Measurements from ENCODE around the gene ASB14. TPM values are rescaled to one million over a fixed set of nuclear protein-coding genes. Genes with fewer than 3 reads are reported as not detected.
"Not testable (repeated sequence)": the region's sequence is repeated elsewhere in the genome, so short reads cannot be mapped to it uniquely, and the experiment has no call there.

Gene ASB14
- total RNA-seq = not detected
- long read RNA-seq, partial matches to known transcripts = 0 of 2 reads
- long read RNA-seq, other reads (novel, unspliced or antisense) = 2 of 2 reads

DNA sequence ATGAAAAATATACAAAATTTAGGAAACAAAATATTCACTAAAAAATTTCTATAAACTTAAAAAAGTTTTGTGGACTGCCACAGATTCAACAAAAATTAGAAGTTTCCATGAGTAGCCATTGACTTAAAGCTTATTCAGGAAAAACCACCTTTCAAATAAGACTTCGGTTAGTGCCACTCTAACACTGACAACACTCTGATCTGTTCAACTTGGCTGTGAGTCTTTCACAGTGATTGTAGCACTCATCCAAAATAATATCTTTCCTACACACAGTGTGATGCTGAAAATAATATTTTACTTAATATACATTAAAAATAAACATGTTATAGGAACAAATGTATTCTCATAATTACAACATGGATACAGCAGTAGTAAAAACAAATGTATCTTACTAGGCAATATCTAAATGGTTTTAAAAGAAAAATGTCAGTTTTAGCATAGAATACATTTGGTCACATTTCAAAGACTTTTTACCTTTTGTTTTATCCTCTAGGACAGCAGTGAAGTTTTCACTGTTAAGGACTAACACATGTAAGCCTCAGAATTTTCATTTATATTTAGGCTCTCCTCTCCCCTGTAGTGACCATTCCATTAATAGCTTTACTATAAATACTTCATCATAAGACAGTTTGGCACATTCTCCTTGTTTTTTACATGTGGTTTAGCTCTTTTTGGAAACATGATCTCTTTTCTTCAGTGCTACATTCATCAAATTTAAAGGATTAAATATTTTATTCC, at the start of gene ASB14:
Gene ASB14 (minus strand): TSS at position 527 of the 738 bp plus-strand sequence. CDS start 652 bp downstream, outside the sequence.
- no peak for TF ChIP-seq CTCF (IDR thresholded peaks at IDR 0.05)
- no peak within 1 kb of the TSS for H3K27ac ChIP-seq
- intact Hi-C loops (cut with DNase I) = no loop called here
- ATAC-seq (no peak), DNase-seq (no peak)
- H3K9me3 ChIP-seq = no peaks in the 10 kb centered on the region
- H3K27me3 ChIP-seq = peaks cover 4% of the 10 kb centered on the region
- H3K4me1 ChIP-seq = no peaks in the 10 kb centered on the region
- H3K4me3 ChIP-seq = no peak within 1 kb of the TSS
- no peaks in the 10 kb centered on the region for H3K36me3 ChIP-seq

DNA sequence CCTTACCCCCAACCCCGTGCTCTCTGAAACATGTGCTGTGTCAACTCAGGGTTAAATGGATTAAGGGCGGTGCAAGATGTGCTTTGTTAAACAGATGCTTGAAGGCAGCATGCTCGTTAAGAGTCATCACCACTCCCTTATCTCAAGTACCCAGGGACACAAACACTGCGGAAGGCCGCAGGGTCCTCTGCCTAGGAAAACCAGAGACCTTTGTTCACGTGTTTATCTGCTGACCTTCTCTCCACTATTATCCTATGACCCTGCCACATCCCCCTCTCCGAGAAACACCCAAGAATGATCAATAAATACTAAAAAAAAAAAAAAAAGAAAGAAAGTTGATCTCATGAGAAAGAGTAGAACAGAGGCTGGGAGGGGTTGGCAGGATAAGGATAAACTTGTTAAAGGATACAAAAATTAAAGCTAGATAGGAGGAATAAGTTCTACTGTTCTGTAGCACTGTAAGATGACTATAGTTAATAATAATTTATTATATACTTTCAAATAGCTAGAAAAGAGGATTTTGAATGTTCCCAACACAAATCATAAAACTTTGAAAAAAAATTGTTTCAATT, 46.7 kb upstream of the ASB14 start:
- intact Hi-C loops (cut with DNase I); ATAC-seq; H3K4me1 ChIP-seq; H3K36me3 ChIP-seq; H3K27ac ChIP-seq; H3K9me3 ChIP-seq; DNase-seq; H3K4me3 ChIP-seq; H3K27me3 ChIP-seq: not testable (repeated sequence)

DNA sequence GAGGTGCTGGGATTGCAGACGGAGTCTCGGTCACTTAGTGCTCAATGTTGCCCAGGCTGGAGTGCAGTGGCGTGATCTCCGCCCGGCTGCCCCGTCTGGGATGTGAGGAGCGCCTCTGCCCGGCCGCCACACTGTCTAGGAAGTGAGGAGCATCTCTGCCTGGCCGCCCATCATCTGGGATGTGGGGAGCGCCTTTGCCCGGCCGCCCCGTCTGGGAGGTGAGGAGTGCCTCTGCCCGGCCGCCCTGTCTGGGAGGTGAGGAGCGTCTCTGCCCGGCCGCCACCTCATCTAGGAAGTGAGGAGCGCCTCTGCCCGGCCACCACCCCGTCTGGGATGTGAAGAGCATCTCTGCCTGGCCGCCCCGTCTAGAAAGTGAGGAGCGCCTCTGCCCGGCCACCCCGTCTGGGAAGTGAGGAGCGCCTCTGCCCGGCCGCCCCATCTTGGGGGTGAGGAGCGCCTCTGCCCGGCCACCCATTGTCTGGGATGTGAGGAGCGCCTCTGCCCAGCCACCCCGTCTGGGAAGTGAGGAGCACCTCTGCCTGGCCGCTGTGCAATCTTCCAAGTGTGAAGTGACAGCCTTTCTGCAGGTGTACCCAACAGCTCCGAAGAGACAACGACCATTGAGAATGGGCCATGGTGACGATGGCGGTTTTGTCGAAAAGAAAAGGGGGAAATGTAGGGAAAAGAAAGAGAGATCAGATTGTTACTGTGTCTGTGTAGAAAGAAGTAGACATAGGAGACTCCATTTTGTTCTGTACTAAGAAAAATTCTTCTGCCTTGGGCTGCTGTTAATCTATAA, 46.0 kb upstream of the ASB14 start:
- H3K4me3 ChIP-seq; ATAC-seq; H3K36me3 ChIP-seq; H3K4me1 ChIP-seq; intact Hi-C loops (cut with DNase I); H3K9me3 ChIP-seq; H3K27ac ChIP-seq; H3K27me3 ChIP-seq; DNase-seq: not testable (repeated sequence)

DNA sequence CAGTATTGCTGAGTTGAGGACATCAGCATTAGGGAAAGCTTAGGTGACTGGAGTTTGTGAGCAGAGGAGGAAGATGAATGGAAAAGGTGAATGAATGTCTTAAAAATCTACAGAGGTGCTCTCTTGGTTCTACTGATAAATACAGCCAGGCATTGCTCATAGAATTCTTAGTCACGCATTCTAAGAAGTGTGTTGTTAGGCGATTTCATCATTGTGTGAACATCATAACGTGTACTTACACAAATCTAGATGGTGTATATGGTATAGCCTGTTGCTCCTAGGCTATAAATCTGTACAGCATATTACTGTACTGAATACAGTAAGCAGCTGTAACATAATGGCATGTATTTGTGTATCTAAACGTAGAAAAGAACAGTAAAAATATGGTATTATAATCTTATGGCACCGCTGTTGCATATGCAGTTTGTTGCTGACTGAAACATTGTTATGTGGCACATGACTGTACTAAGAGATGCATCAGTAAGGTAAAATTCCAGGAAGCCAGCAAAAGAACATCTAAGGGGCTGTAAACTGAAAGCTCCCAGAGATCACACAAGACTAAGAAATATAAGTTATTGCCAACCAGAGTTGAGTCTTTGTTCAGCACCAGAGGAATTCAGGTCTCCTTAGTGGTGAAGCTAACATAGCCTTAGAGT, 42.9 kb upstream of the ASB14 start:
- DNase-seq (no peak), ATAC-seq (no peak)
- no peak for TF ChIP-seq CTCF (IDR thresholded peaks at IDR 0.05)
- Histone ChIP-seq H3K4me3 (no peak overlapping the region), H3K27me3 (no peaks in the 10 kb centered on the region), H3K9me3 (no peaks in the 10 kb centered on the region), H3K36me3 (no peaks in the 10 kb centered on the region), H3K4me1 (no peaks in the 10 kb centered on the region), H3K27ac (no peak overlapping the region)
- intact Hi-C loops (cut with DNase I) = no loop called here

- ATAC-seq (no peak), DNase-seq (no peak)
- Histone ChIP-seq H3K4me3 (no peak overlapping the region), H3K27me3 (no peaks in the 10 kb centered on the region), H3K4me1 (no peaks in the 10 kb centered on the region), H3K9me3 (no peaks in the 10 kb centered on the region), H3K36me3 (no peaks in the 10 kb centered on the region), H3K27ac (no peak overlapping the region)
- intact Hi-C loops (cut with DNase I) = no loop called here
- TF ChIP-seq CTCF (IDR thresholded peaks at IDR 0.05) = no peak
Measured at GRCh38 chr3:57331078-57331610, 38.7 kb upstream of the ASB14 start.

DNA sequence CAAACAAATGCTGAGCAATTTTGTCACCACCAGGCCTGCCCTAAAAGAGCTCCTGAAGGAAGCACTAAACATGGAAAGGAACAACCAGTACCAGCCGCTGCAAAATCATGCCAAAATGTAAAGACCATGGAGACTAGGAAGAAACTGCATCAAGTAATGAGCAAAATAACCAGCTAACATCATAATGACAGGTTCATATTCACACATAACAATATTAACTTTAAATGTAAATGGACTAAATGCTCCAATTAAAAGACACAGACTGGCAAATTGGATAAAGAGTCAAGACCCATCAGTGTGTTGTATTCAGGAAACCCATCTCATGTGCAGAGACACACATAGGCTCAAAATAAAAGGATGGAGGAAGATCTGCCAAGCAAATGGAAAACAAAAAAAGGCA, 34.0 kb upstream of the ASB14 start:
- H3K36me3 ChIP-seq; H3K27ac ChIP-seq; H3K4me3 ChIP-seq; H3K9me3 ChIP-seq; H3K4me1 ChIP-seq; ATAC-seq; intact Hi-C loops (cut with DNase I); DNase-seq; H3K27me3 ChIP-seq: not testable (repeated sequence)

Measured in upper lobe of right lung (tissue), 1 donor.